ENCODE results near the gene METTL23. TPM values are rescaled to one million over a fixed set of nuclear protein-coding genes. Genes with fewer than 3 reads are reported as not detected.
A peak's percentile ranks its signal among the peaks of the same experiment; 100 is the strongest.

Gene METTL23
- total and polyA plus RNA-seq, 12 donors = 24.6 to 91.5 (median 42.0) TPM

DNA sequence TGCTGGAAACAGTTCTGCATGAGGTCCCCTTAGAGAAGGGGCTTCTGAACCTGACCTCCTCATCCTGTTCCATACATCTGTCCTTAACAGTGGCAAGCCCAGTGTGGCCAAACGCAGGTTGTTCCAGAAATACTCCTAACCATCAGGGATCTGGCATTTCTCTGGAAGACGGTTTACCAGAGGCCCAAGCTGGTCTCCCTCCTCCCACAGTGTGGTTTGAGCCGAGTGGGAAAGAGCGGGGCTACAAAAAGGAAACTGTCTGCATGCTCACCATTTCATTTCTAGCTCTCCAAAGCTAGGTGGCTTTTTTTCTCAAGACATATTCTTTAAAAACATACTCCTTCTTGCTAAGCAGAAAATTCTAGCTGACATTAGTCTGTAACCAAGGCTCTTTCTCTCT is 21.8 kb upstream of the METTL23 start:
- no peaks in the 10 kb centered on the region for H3K27me3 ChIP-seq
- 60 to 77% (median 66%) methylated on average over 4 of the region's 4 CpGs for WGBS, 4 donors
- DNase-seq = no peak
- peak overlapping the region in 1 of 5 donors; percentile 34 for H3K27ac ChIP-seq
- no peak overlapping the region for H3K4me3 ChIP-seq
- H3K36me3 ChIP-seq (replicated peaks in 1 of 2) = no peaks in the 10 kb centered on the region
- intact Hi-C loops (cut with DNase I) = no loop called here
- H3K4me1 ChIP-seq (replicated peaks in 1 of 2) = peaks cover 64 to 83% of the 10 kb centered on the region in 2 donors
- TF ChIP-seq, protein P1, sequence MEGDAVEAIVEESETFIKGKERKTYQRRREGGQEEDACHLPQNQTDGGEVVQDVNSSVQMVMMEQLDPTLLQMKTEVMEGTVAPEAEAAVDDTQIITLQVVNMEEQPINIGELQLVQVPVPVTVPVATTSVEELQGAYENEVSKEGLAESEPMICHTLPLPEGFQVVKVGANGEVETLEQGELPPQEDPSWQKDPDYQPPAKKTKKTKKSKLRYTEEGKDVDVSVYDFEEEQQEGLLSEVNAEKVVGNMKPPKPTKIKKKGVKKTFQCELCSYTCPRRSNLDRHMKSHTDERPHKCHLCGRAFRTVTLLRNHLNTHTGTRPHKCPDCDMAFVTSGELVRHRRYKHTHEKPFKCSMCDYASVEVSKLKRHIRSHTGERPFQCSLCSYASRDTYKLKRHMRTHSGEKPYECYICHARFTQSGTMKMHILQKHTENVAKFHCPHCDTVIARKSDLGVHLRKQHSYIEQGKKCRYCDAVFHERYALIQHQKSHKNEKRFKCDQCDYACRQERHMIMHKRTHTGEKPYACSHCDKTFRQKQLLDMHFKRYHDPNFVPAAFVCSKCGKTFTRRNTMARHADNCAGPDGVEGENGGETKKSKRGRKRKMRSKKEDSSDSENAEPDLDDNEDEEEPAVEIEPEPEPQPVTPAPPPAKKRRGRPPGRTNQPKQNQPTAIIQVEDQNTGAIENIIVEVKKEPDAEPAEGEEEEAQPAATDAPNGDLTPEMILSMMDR (IDR thresholded peaks at IDR 0.05) = no peak
- no peak for TF ChIP-seq POLR2A (IDR thresholded peaks at IDR 0.05)
- H3K9me3 ChIP-seq (replicated peaks in 1 of 3) = no peaks in the 10 kb centered on the region

DNA sequence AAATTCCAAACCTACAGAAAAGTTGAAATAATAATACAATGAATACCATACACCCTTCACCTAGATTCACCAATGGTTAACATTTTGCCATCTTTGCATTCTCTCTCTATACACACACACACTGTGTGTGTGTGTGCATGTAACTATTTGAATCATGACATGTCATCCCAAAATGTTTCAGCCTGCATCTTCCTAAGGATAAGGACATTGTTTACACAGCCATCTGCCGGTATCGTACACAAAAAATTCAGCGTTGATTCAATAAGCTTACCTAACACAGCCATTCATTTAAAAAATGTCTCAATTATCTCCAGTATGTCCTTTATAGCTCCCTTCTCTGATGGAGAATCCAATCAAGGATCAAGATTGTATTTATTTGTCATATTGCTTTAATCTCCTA is 19.8 kb upstream of the METTL23 start:
- H3K4me3 ChIP-seq = no peak overlapping the region
- TF ChIP-seq POLR2A (IDR thresholded peaks at IDR 0.05) = no peak
- TF ChIP-seq, protein P1 (IDR thresholded peaks at IDR 0.05) = no peak
- H3K27ac ChIP-seq = peak overlapping the region in 1 of 5 donors; percentile 96

DNA sequence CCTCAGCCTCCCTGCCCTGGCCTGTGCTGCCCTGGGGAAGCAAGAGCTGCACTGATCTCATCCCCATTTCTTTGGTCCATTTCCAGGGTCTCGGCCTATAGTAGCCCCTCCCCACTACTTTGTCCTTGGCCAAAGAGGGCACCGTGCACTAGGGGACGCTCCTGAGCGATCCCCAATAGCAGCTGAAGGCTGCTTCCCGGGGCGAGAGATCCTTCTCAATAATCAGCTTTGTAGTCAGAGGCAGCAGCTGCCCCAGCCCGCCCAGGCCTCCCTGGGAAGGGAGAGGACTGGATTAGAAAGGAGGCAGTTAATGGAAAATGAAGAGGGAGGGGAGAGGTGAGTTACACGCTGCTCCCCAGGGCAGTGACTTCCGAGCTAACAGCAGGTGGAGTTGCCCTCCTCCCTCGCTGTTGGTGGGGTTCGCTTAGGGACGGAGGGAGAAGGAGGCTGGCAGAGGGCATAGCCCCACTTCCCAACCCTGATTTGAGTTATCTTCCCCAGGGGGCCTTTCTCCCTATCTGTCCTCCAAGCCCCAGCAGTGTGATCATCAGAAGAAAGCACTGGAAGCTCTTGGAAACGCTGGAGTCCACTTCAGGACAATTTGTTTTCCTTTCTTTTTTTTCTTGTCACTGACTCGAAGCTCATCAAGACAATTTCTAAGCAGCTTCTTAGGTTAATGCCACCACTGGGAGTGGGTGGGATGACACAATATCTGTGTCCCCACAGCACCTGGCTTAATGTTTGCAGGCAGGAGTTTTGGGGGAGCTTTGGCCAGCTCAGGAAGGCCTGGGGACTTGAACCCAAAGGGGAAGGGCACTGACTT is 18.4 kb upstream of the METTL23 start:
- TF ChIP-seq, protein P1 (IDR thresholded peaks at IDR 0.05) = peak in 4 of 6 experiments; percentile 23 to 44 (median 38)
- TF ChIP-seq POLR2A (IDR thresholded peaks at IDR 0.05) = peak in 1 of 2 donors; percentile 70
- H3K36me3 ChIP-seq (replicated peaks in 1 of 2) = peaks cover 0 to 8% of the 10 kb centered on the region in 2 donors
- intact Hi-C loops (cut with DNase I) = no loop called here
- H3K4me3 ChIP-seq = peak overlapping the region in 1 of 4 donors; percentile 14
- WGBS, 4 donors = 19 to 45% (median 33%) methylated on average over 13 to 14 of the region's 14 CpGs
- peak overlapping the region; percentile 50 to 96 (median 90) for H3K27ac ChIP-seq
- H3K4me1 ChIP-seq (replicated peaks in 1 of 2) = peaks cover 36 to 60% of the 10 kb centered on the region in 2 donors
- DNase-seq = peak in 6 of 7 donors; percentile 53 to 83 (median 71)
- H3K9me3 ChIP-seq (replicated peaks in 1 of 3) = no peaks in the 10 kb centered on the region
- no peaks in the 10 kb centered on the region for H3K27me3 ChIP-seq

More for the DNA sequence above, 19.8 kb upstream of the METTL23 start:
- Histone ChIP-seq H3K4me1 (replicated peaks in 1 of 2) (peaks cover 50 to 71% of the 10 kb centered on the region in 2 donors), H3K27me3 (no peaks in the 10 kb centered on the region), H3K9me3 (replicated peaks in 1 of 3) (no peaks in the 10 kb centered on the region), H3K36me3 (replicated peaks in 1 of 2) (no peaks in the 10 kb centered on the region)
- 85 to 87% (median 86%) methylated on average over 3 of the region's 3 CpGs for WGBS, 4 donors
- DNase-seq = no peak
- intact Hi-C loops (cut with DNase I) = no loop called here

DNA sequence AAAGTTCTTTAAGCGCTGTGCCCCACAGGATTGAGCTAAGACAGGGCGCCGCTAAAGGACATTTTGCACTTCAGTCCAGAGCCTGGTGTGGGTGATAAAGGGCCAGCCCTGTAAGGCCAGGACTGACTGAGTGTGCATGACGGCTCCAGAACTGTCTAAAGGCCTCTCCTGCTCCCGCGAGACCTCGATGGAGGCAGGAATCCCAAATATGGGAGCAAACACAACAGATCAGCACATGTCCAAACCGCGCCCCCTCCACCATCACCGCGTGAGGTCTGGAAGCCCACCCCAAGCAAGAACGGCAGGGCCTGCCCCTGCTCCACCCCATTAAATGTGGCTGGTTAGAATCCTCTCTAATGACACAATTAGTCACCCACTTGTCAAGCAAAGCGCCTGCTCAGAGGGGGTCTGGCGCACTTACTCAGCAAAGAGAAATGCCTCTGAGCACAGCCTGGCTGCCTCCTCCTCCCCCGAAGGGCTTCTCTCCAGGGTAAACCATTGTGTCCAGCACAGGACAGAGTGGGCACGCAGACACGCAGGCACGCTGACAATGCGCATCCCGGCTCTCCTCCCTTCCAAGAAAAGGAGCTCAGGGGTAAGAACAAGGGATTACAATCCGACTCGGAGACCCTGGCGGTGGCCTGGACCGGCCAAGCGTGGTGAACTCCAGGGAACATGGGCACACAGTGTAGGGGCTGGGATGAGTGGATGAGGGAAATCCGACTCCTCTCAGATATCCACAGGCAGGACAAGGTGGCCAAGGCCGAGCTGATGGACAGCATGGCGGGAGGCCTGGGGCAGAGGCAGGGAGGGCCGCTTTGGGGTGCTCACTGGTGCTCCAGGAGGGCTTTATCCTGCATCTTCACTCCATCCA is 17.3 kb upstream of the METTL23 start:
- peaks cover 31 to 53% of the 10 kb centered on the region in 2 donors for H3K4me1 ChIP-seq (replicated peaks in 1 of 2)
- peaks cover 0 to 18% of the 10 kb centered on the region in 2 donors for H3K36me3 ChIP-seq (replicated peaks in 1 of 2)
- H3K27me3 ChIP-seq = no peaks in the 10 kb centered on the region
- no peaks in the 10 kb centered on the region for H3K9me3 ChIP-seq (replicated peaks in 1 of 3)
- H3K27ac ChIP-seq = peak overlapping the region; percentile 67 to 96 (median 90)
- TF ChIP-seq, protein P1 (IDR thresholded peaks at IDR 0.05) = peak in 1 of 6 experiments; percentile 13
- TF ChIP-seq POLR2A (IDR thresholded peaks at IDR 0.05) = peak; percentile 50 to 64
- WGBS, 4 donors = 22 to 49% (median 32%) methylated on average over 13 to 29 of the region's 29 CpGs
- H3K4me3 ChIP-seq = peak overlapping the region in 2 of 4 donors; percentile 56 to 84
- intact Hi-C loops (cut with DNase I) = no loop called here
- DNase-seq = peak; percentile 61 to 92 (median 80)

All from adrenal gland (tissue), 12 donors.